Endothelial cell of umbilical vein (primary cell): ENCODE results near the gene CDC25A. TPM values are rescaled to one million over a fixed set of nuclear protein-coding genes. Genes with fewer than 3 reads are reported as not detected.

ENCODE experiments used
- BruUV-seq: library from RNA; stranded (reverse); fragments of 400-500 nt; replicated peaks from 2 replicates; lab custom pipeline; 2021; lab: Mats Ljungman, UMichigan
- CTCF ChIA-PET: fragments of 300-600, 350-600 bp; sonication (Branson Sonifier 250); formaldehyde crosslinking; loops from one replicate; lab custom pipeline; 2021; ENCODE audit warnings: antibody characterized with exemption, inconsistent platforms; lab: Charles Lee
- POLR2A ChIA-PET: fragments of 300-600, 350-600 bp; sonication (Branson Sonifier 250); formaldehyde crosslinking; loops from one replicate; lab custom pipeline; 2021; ENCODE audit warnings: antibody characterized with exemption, inconsistent platforms; lab: Charles Lee
- DNase-seq: peaks from one replicate; pipeline ENCODE4 v3.0.0-alpha.2; 2011; ENCODE audit warnings: low read depth, low spot score
- FAIRE-seq: peaks from 2 replicates; lab custom pipeline; 2011; peaks lifted over from hg19 to GRCh38; lab: Jason Lieb, UNC
- H2AFZ ChIP-seq: 2 replicates; pipeline ENCODE4 v1.6.0; 2012; ENCODE audit warnings: low read depth, low read length, control low read depth, inconsistent platforms
- H3K27ac ChIP-seq: 2 replicates; pipeline ENCODE4 v1.5.1; 2011; ENCODE audit warnings: low read depth, mild to moderate bottlenecking, control low read depth, low read length, moderate library complexity; ENCODE audit not compliant: insufficient read depth
- H3K27me3 ChIP-seq, 2 experiments: 2 replicates each; pipeline versions ENCODE4 v1.6.0 to v1.6.1; 2011; ENCODE audit warnings: low read length in 2 of 2, mixed read lengths in 1 of 2; ENCODE audit not compliant: control insufficient read depth in 2 of 2, insufficient read depth in 2 of 2
- H3K36me3 ChIP-seq, 2 experiments: 2 replicates in 1 of 2; 3 replicates in 1 of 2; pipeline ENCODE4 v1.5.1; 2011; ENCODE audit warnings: low read length in 2 of 2, mild to moderate bottlenecking in 1 of 2, moderate library complexity in 1 of 2; ENCODE audit not compliant: control insufficient read depth in 2 of 2, insufficient read depth in 2 of 2; ENCODE audit errors: extremely low read depth in 1 of 2
- H3K4me1 ChIP-seq: 3 replicates; pipeline ENCODE4 v1.5.1; 2011; ENCODE audit warnings: mild to moderate bottlenecking, low read length; ENCODE audit not compliant: control insufficient read depth, insufficient read depth; ENCODE audit errors: extremely low read depth
- H3K4me2 ChIP-seq: 2 replicates; pipeline ENCODE4 v1.6.1; 2011; ENCODE audit warnings: low read length, control low read depth, mixed read lengths; ENCODE audit not compliant: insufficient read depth
- H3K4me3 ChIP-seq, 3 experiments: fragments of 200-600 bp in 1 of 3; sonication (generic), shearing (Covaris generic) in 1 of 3; replicated peaks in 1 of 3; 2 replicates each; pipeline ENCODE4 v1.5.1; 2011 to 2016; ENCODE audit warnings: control low read depth in 3 of 3, low read length in 3 of 3, mild to moderate bottlenecking in 2 of 3, inconsistent platforms in 1 of 3, low read depth in 1 of 3, moderate library complexity in 1 of 3; ENCODE audit not compliant: insufficient read depth in 1 of 3
- H3K79me2 ChIP-seq: 2 replicates; pipeline ENCODE4 v1.6.0; 2012; ENCODE audit warnings: low read length, inconsistent platforms; ENCODE audit not compliant: control insufficient read depth, insufficient read depth
- H3K9ac ChIP-seq: replicated peaks from 2 replicates; pipeline ENCODE3; 2011; ENCODE audit warnings: low read length, control low read depth; ENCODE audit not compliant: insufficient read depth; ENCODE audit errors: extremely low read depth
- H3K9me1 ChIP-seq: replicated peaks from 3 replicates; pipeline ENCODE4 v1.6.0; 2011; ENCODE audit warnings: mild to moderate bottlenecking, low read length; ENCODE audit not compliant: control insufficient read depth, insufficient read depth; ENCODE audit errors: extremely low read depth
- H3K9me3 ChIP-seq: replicated peaks from 2 replicates; pipeline ENCODE4 v1.5.1; 2012; ENCODE audit warnings: low read length, inconsistent platforms; ENCODE audit not compliant: control insufficient read depth, insufficient read depth
- H4K20me1 ChIP-seq: replicated peaks from 2 replicates; pipeline ENCODE3; 2011; ENCODE audit warnings: mild to moderate bottlenecking, low read length; ENCODE audit not compliant: control insufficient read depth, insufficient read depth; ENCODE audit errors: extremely low read depth
- CTCF ChIP-seq, 2 donors: IDR thresholded peaks; 1 replicate in 1 of 2; 2 replicates in 1 of 2; pipeline ENCODE4 v1.5.1; 2011; ENCODE audit warnings: low read length in 2 of 2, mild to moderate bottlenecking in 2 of 2, moderate library complexity in 2 of 2, control low read depth in 1 of 2, inconsistent platforms in 1 of 2, low read depth in 1 of 2; ENCODE audit not compliant: insufficient read depth in 1 of 2; ENCODE audit errors: extremely low read depth in 1 of 2
- EZH2 ChIP-seq: IDR thresholded peaks from 2 replicates; pipeline ENCODE4 v1.6.1; 2012; ENCODE audit warnings: borderline replicate concordance, low read depth, mild to moderate bottlenecking, moderate library complexity, low read length, inconsistent platforms; ENCODE audit not compliant: severe bottlenecking
- FOS ChIP-seq: IDR thresholded peaks from 2 replicates; pipeline ENCODE4 v1.6.1; 2011; ENCODE audit warnings: mild to moderate bottlenecking, low read length, moderate library complexity, borderline replicate concordance; ENCODE audit not compliant: insufficient read depth
- GATA2 ChIP-seq: IDR thresholded peaks from 2 replicates; pipeline ENCODE4 v1.7.0; 2011; ENCODE audit warnings: low read depth, mild to moderate bottlenecking, moderate library complexity, mixed read lengths, low read length; ENCODE audit not compliant: insufficient read length, insufficient read depth
- JUN ChIP-seq: IDR thresholded peaks from 2 replicates; pipeline ENCODE4 v1.6.1; 2011; ENCODE audit warnings: borderline replicate concordance, low read depth; ENCODE audit not compliant: insufficient read length, insufficient read depth
- MAX ChIP-seq: IDR thresholded peaks from 2 replicates; pipeline ENCODE4 v1.6.1; 2011; ENCODE audit not compliant: insufficient read depth, insufficient read length
- MYC ChIP-seq: IDR thresholded peaks from one replicate; pipeline ENCODE4 v1.6.1; 2011; ENCODE audit warnings: mild to moderate bottlenecking, low read depth, low read length
- POLR2A ChIP-seq: IDR thresholded peaks from 2 replicates; pipeline ENCODE4 v1.6.1; 2012; ENCODE audit warnings: low read depth, mild to moderate bottlenecking, control low read depth, low read length
- POLR2AphosphoS5 ChIP-seq: IDR thresholded peaks from 2 replicates; pipeline ENCODE4 v1.6.1; 2012; ENCODE audit warnings: low read depth, mild to moderate bottlenecking, control low read depth, low read length, moderate library complexity; ENCODE audit not compliant: insufficient read depth
- dilution Hi-C: fragments of 300-500 bp; cut with MboI; formaldehyde crosslinking; loops from one replicate; pipeline ENCODE4 v1.15.0; 2019; ENCODE audit warnings: low sequenced_read_pairs; ENCODE audit not compliant: extremely low pct_ligation_motif_present
- intact Hi-C: fragments of 100-400 bp; cut with micrococcal nuclease; formaldehyde crosslinking; loops from one replicate; pipeline ENCODE4 v1.10.0; 2022
- polyA plus RNA-seq, 4 experiments: library from polyadenylated mRNA; depleted of rRNA in 3 of 4; stranded (reverse) in 3 of 4; unstranded in 1 of 4; fragments of >200 nt; gene quantifications; 2 replicates each; pipeline versions ENCODE4 v1.2.1 to v1.2.3, GENCODE V29; 2011 to 2012; ENCODE audit warnings: missing spikeins in 1 of 4
- total RNA-seq: library from RNA; stranded (reverse); gene quantifications from 2 replicates; pipeline ENCODE4 v1.2.3, GENCODE V29; 2021

Gene CDC25A
- total and polyA plus RNA-seq, 2 donors (not counting 3 experiments of a cell fraction or from before 2014, with no cell fraction given): 5.5 to 18.4 TPM

- POLR2A ChIA-PET: no interaction called here
- Histone ChIP-seq H3K36me3 (no peaks in the 10 kb centered on the region), H3K27ac (no peak overlapping the region), H3K9ac (no peak overlapping the region), H3K27me3 (no peaks in the 10 kb centered on the region), H3K79me2 (no peaks in the 10 kb centered on the region), H3K4me2 (no peak overlapping the region), H3K9me1 (no peaks in the 10 kb centered on the region), H3K4me1 (no peaks in the 10 kb centered on the region), H4K20me1 (no peaks in the 10 kb centered on the region), H3K9me3 (no peaks in the 10 kb centered on the region), H2AFZ (no peak overlapping the region), H3K4me3 (no peak overlapping the region)
- dilution Hi-C loops (no loop called here), intact Hi-C loops (no loop called here)
- DNase-seq (no peak), FAIRE-seq (no peak)
- no TSS peak for BruUV-seq
- CTCF ChIA-PET: interaction anchor here (0.6 to 1.5 kb wide), 4 partner anchors 10 to 227 kb away, joined by 3 to 10 read pairs (median 4); no protein-coding TSS in a partner anchor
- TF ChIP-seq POLR2AphosphoS5 (no peak), POLR2A (no peak), EZH2 (no peak), MYC (no peak), MAX (no peak), JUN (no peak), CTCF (IDR thresholded peaks at IDR 0.05; ENCODE audit: extremely low read depth in 1 of 2, insufficient read depth in 1 of 2, low read depth in 1 of 2, low read length in 2 of 2) (no peak), GATA2 (no peak), FOS (no peak)
These were observed 21.2 kb upstream of the CDC25A start for GRCh38 chr3:48209445-48209844.
